Inflammatory macrophage treated with lipopolysaccharide for 4 hours (primary cell): ENCODE measurements around the gene BOC.

Experiments used
- DNase-seq: peaks from one replicate; pipeline ENCODE4 v3.0.0-alpha.2; 2020

BOC gene

GRCh38 chr3:113186566-113186965, 24.8 kb upstream of the BOC start:
- DNase-seq = no peak

DNA sequence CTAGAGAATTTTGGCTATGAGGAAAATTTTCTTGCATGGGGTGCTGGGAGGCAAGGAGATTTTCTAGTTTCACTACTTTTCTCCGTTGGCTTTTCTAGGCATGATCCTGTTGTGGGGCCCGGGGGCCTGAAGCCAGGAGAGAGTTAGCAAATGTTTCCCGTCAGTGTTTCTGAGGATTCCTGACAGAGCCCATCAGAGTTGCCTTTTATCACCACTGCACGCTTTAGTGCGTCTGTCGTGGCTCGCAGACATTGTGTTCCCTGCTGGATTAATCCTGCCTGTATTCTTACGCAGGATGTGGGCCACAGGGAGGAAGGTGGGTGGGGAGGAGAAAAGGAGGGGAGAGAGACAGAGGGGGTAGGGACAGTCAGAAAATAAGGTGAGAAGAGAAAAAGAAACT, 18.1 kb upstream of the BOC start:
- no peak for DNase-seq

DNA sequence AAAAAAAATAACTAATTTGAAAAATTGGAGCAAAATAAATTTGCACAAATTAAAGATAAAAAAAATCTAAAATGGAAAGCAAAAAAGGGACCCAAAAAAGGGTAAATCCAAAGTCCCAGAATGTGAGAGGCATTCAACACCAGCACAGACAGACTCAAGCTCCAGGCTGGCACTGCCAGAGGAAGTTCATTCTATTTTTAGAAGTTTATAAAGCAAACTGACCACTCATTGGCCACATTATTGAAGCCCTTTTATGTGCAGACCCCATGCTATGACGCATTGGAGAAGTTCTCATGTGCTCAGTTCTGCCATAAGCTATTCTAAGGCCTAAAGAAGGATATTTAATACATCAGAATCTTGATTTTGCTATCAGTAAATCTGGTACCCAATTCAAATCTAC, 17.6 kb upstream of the BOC start:
- DNase-seq = no peak

GRCh38 chr3:113194823-113195401, 16.4 kb upstream of the BOC start:
- no peak for DNase-seq

DNA sequence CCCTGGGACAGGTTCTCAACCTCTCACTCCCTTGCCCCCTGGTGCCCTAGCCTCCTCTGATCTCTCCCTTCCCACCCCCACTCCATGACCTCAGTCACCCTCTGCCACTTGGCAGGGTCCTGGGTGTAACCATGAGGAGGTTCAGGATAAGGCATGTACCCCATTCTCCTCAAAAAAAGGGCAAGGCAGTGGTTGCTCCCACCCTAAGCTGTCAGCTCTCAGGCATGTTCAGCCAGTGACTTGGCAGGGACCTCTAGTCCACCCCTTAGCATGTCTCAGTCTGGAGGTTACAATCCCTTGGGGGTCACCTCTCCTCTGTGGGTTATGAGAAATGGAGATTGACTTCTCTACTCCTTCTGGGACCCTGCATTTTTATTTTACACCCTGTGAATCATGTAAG, 11.0 kb upstream of the BOC start:
- no peak for DNase-seq

- DNase-seq = no peak
Observed at GRCh38 chr3:113200946-113201345, 10.4 kb upstream of the BOC start.

- no peak for DNase-seq
Observed at GRCh38 chr3:113204371-113204770, 7.0 kb upstream of the BOC start.

GRCh38 chr3:113205481-113205880, 5.9 kb upstream of the BOC start:
- no peak for DNase-seq

DNA sequence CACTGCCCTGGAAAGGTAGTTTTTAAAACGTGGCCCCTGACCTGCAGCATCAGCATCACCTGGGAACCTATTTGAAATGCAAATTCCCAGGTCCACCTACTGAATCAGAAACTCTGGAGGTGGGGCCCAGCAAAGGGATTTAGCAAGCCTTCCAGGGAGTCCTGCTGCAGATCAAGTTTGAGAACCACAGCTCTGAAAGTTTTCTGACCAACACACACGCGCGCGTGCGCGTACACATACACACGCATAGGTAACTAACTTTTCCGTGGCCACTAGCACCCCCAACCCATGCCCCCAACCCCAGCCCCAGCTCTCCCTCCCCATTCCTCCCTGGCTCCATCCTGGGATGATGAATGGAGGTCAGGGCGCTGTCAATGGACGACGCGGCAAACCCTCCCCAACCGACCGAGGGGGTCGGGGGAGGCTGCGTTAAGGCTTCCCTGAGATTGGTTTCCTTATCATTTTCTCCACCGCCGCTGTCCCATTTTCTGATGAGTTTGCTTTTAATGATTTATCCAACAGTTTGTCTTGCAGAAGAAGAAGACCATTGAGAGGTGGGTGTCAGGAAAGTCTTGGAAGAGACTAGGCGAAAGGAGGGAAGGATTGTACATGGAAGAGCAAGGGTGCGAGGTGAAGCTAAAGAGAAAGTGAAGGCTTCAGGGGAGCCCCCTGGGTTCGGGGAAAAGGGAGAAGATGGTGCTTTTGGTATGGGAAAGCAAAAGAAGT, 590 bp upstream of the BOC start:
- no peak for DNase-seq

DNA sequence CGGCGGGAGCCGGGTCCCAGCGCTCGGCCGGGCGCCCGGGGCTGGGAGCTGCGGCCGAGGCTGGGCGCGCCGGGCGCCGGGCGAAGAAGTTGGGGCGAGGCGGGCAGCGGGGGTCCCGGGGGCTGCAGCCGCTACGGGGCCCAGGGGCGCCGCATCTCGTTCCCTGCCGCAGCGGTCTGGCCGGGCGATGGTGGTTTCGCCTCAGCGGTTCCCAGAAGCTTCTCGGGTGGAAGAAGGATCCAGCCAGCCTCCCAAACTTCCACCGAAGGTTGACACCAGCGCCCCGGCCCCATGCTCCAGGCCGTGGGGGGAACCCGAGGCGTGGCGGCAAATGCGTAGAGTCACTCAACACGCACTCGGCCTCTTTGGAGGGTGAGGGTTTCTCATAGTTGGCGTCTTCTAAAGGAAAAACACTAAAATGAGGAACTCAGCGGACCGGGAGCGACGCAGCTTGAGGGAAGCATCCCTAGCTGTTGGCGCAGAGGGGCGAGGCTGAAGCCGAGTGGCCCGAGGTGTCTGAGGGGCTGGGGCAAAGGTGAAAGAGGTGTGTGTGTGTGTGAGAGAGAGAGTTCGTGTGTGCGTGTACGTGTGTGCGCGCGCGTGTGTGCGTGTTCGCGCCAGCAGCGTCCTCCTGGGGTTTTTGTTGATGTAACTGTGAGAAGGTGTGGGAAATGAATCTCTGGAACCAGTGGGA, 940 bp downstream of the BOC start:
- DNase-seq = peak; percentile 47

GRCh38 chr3:113212844-113213375, 1.6 kb downstream of the BOC start:
- no peak for DNase-seq

- DNase-seq = no peak
Observed at GRCh38 chr3:113213896-113214587, 2.7 kb downstream of the BOC start.

GRCh38 chr3:113214917-113215595, 3.7 kb downstream of the BOC start:
- no peak for DNase-seq

DNA sequence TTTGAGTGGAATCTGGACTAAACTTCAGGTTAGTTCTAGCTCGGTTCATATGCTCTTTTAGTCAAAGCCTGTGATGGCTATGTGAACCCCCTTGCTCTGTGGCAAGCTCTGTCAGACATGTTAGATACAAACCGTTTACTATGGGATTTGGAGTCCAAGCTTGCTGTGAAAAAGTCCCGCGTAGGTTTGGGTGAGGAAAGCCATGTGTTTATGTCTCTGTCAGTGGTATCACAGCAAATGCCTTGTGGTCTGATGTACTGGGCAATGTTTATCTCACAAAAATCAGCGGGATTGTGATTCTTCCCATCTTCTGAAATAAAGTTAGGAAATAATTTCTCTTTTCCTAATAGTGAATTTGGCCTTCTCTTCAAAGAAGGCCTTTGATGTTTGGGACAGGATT, 5.0 kb downstream of the BOC start:
- DNase-seq = no peak

- no peak for DNase-seq
Observed at GRCh38 chr3:113218011-113218680, 6.8 kb downstream of the BOC start.

- no peak for DNase-seq
Observed at GRCh38 chr3:113218681-113219045, 7.3 kb downstream of the BOC start.

DNA sequence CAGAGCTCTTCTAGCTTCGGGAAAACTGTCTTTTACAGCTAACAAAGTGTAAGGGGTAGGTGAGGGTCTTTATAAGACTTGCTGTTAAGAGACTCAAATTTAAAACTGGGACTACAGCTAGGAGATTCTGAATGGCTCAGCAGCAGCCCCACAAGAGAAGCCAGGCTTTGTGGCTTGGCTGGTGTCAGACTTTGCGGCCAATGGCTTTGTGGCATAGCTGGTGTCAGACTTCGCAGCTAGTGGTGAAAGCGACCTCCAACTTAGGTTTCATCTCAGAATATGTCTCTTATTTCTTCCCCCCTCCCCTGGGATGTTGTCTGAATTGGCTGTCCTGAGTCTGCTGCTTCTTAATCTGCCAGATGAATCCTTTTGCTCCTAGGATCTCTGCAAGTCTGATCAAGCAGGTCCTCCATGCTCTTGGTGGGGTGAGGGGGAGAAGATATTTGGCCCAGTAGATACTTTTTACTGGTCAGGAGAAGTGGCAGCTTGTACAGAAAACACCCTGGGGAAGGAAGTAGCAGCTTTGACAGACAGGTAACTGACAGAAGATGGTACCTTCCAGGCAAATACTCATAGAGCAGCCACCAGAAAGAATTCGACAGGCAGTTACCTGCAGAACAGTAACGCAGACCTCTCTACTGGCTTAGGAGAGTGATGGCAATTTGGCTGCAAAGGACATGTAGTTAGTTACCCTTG, 8.4 kb downstream of the BOC start:
- no peak for DNase-seq

DNA sequence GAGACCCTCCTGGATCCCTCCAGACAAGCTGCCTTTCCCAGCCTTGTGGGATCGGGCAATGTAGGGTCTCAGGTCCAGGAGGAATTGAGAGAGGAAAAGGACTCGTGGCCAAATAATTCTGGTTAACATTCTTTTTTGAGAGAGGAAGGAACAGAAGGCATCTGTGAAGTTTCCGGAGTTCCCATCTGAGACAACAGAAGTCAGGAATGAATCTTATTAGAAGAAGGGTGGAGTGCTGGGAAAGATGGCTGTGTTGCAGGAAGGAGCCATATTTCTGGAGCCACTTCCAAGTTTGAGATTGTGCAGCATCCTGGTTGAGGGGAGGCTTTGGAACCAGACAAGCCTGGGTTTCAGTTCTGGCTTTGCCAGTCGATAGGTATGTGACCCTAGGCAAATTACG, 9.4 kb downstream of the BOC start:
- DNase-seq = no peak

GRCh38 chr3:113221721-113222257, 10.4 kb downstream of the BOC start:
- no peak for DNase-seq

DNA sequence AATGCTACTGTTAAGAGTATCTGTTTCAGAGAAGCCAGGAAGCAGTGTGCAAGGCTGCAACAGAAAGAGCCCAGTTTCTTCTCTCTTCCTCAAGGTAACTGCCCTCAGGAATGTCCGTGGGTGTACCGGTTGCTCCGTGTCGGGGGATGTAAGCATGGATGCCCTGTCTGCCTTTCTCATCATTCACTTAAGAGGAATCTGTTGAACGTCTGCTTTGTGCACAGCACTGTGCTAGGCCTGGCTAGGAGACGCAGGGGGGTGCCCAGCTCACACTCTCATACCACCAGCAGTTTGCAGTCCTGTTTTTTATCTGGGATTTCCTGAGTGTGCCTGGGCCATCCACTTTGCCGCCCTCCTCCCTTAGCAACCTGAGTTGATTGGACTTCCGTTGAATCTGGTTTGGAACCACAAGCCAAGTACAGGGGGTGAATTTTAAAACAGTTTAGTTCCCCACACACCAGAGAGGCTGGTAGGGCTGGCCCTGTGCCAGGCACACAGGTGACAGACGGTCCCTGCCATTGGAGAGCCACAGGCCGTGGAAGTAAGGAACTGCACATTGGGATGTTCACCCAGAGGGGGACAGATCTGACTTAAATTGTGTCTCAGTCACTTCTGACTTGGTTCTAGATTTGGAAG, 11.2 kb downstream of the BOC start:
- no peak for DNase-seq
